ENCODE results near the gene TGFBR3. TPM values are rescaled to one million over a fixed set of nuclear protein-coding genes. Genes with fewer than 3 reads are reported as not detected.
"Not testable (repeated sequence)": the region's sequence is repeated elsewhere in the genome, so short reads cannot be mapped to it uniquely, and the experiment has no call there.

Gene TGFBR3
- polyA plus RNA-seq, 1 experiment: 8.2 TPM

- DNase-seq (ENCODE audit: low read depth): peak; percentile 99
- Histone ChIP-seq H3K36me3 (ENCODE audit: control insufficient read depth, insufficient read depth, low read length) (no peaks in the 10 kb centered on the region), H3K4me3 (ENCODE audit: low read depth, low read length) (no peak overlapping the region), H3K27me3 (ENCODE audit: control insufficient read depth, insufficient read depth, low read length) (no peaks in the 10 kb centered on the region)
- TF ChIP-seq CTCF (IDR thresholded peaks at IDR 0.05; ENCODE audit: insufficient read depth, low read depth, low read length): no peak
- ChIA-PET CTCF (interaction anchor here (1.1 to 1.7 kb wide), 5 partner anchors 15 to 333 kb away, joined by 3 to 4 read pairs (median 3); no protein-coding TSS in a partner anchor), POLR2A (interaction anchor here (1.2 kb wide), 1 partner anchor 108 kb away, joined by 4 read pairs; no protein-coding TSS in a partner anchor)
These were observed 41.0 kb downstream of the TGFBR3 start for GRCh38 chr1:91844862-91845528.

GRCh38 chr1:91843843-91844242 lies 42.1 kb downstream of the TGFBR3 start:
- Histone ChIP-seq H3K4me3 (ENCODE audit: low read depth, low read length) (no peak overlapping the region), H3K27me3 (ENCODE audit: control insufficient read depth, insufficient read depth, low read length) (no peaks in the 10 kb centered on the region), H3K36me3 (ENCODE audit: control insufficient read depth, insufficient read depth, low read length) (no peaks in the 10 kb centered on the region)
- ChIA-PET CTCF (interaction anchor here (1.1 kb wide), 1 partner anchor 40 kb away, joined by 3 read pairs; no protein-coding TSS in a partner anchor), POLR2A (interaction anchor here (0.7 kb wide), 1 partner anchor 1240 kb away, joined by 5 read pairs; no protein-coding TSS in a partner anchor)
- DNase-seq (ENCODE audit: low read depth): no peak
- no peak for TF ChIP-seq CTCF (IDR thresholded peaks at IDR 0.05; ENCODE audit: insufficient read depth, low read depth, low read length)

- Histone ChIP-seq H3K4me3 (ENCODE audit: low read depth, low read length) (no peak overlapping the region), H3K36me3 (ENCODE audit: control insufficient read depth, insufficient read depth, low read length) (no peaks in the 10 kb centered on the region), H3K27me3 (ENCODE audit: control insufficient read depth, insufficient read depth, low read length) (no peaks in the 10 kb centered on the region)
- DNase-seq (ENCODE audit: low read depth): no peak
- POLR2A ChIA-PET: no interaction called here
- CTCF ChIA-PET: no interaction called here
- no peak for TF ChIP-seq CTCF (IDR thresholded peaks at IDR 0.05; ENCODE audit: insufficient read depth, low read depth, low read length)
These were observed 43.4 kb downstream of the TGFBR3 start for GRCh38 chr1:91842563-91842962.

GRCh38 chr1:91842056-91842455 lies 43.9 kb downstream of the TGFBR3 start:
- no peak for TF ChIP-seq CTCF (IDR thresholded peaks at IDR 0.05; ENCODE audit: insufficient read depth, low read depth, low read length)
- H3K4me3 ChIP-seq (ENCODE audit: low read depth, low read length): no peak overlapping the region
- H3K36me3 ChIP-seq (ENCODE audit: control insufficient read depth, insufficient read depth, low read length): no peaks in the 10 kb centered on the region
- CTCF ChIA-PET: interaction anchor here (1.5 kb wide), 1 partner anchor 12 kb away, joined by 6 read pairs; no protein-coding TSS in a partner anchor
- POLR2A ChIA-PET: no interaction called here
- no peak for DNase-seq (ENCODE audit: low read depth)
- H3K27me3 ChIP-seq (ENCODE audit: control insufficient read depth, insufficient read depth, low read length): no peaks in the 10 kb centered on the region

GRCh38 chr1:91840276-91840675 lies 45.7 kb downstream of the TGFBR3 start:
- POLR2A ChIA-PET; H3K27me3 ChIP-seq (ENCODE audit: control insufficient read depth, insufficient read depth, low read length); H3K36me3 ChIP-seq (ENCODE audit: control insufficient read depth, insufficient read depth, low read length); H3K4me3 ChIP-seq (ENCODE audit: low read depth, low read length); DNase-seq (ENCODE audit: low read depth): not testable (repeated sequence)
- CTCF ChIA-PET: interaction anchor here (1.5 kb wide), 1 partner anchor 10 kb away, joined by 6 read pairs; no protein-coding TSS in a partner anchor
